Sigmoid colon (tissue), 7 donors: ENCODE measurements around the gene DIRAS1. TPM values are rescaled to one million over a fixed set of nuclear protein-coding genes. Genes with fewer than 3 reads are reported as not detected.

Experiments
- DNase-seq: peaks from one replicate; pipeline ENCODE4 v3.0.0-alpha.2; 2019
- H3K27ac ChIP-seq, 4 donors: fragments of 200-600 bp; sonication (generic); one replicate each; pipeline ENCODE4 v1.5.1; 2016 to 2019; ENCODE audit warnings: mild to moderate bottlenecking in 1 of 4
- H3K27me3 ChIP-seq, 3 donors: fragments of 200-600 bp; sonication (generic); one replicate each; pipeline ENCODE4 v1.5.1; 2019; ENCODE audit warnings: mild to moderate bottlenecking in 1 of 3
- H3K36me3 ChIP-seq, 4 donors: fragments of 200-600 bp; sonication (generic); one replicate each; pipeline ENCODE4 v1.5.1; 2016 to 2019
- H3K4me1 ChIP-seq, 4 donors: fragments of 200-600 bp; sonication (generic); one replicate each; pipeline ENCODE4 v1.5.1; 2017 to 2019
- H3K4me3 ChIP-seq, 4 donors: fragments of 200-600 bp; sonication (generic); one replicate each; pipeline ENCODE4 v1.5.1; 2017 to 2019; ENCODE audit warnings: mild to moderate bottlenecking in 2 of 4, moderate library complexity in 1 of 4
- H3K9me3 ChIP-seq, 4 donors: fragments of 200-600 bp in 3 of 4; sonication (generic) in 3 of 4; one replicate each; pipeline versions ENCODE4 v1.5.1 to v1.6.1; 2013 to 2019
- CTCF ChIP-seq, 4 experiments: fragments of 450-650 bp in 3 of 4; fragments of 200-600 bp in 1 of 4; IDR thresholded peaks; one replicate each; pipeline ENCODE4 v1.5.1; 2016 to 2019; ENCODE audit warnings: antibody characterized with exemption in 4 of 4, mild to moderate bottlenecking in 3 of 4, moderate library complexity in 2 of 4
- EP300 ChIP-seq, 4 donors: sonication (generic); formaldehyde crosslinking; IDR thresholded peaks; one replicate each; pipeline ENCODE4 v1.6.1; 2017; ENCODE audit warnings: antibody characterized with exemption in 4 of 4
- POLR2A ChIP-seq, 2 donors: fragments of 450-650 bp; IDR thresholded peaks; one replicate each; pipeline ENCODE4 v1.6.1; 2016; ENCODE audit warnings: antibody characterized with exemption in 2 of 2, mild to moderate bottlenecking in 2 of 2, moderate library complexity in 2 of 2
- POLR2AphosphoS5 ChIP-seq, 4 donors: sonication (generic); formaldehyde crosslinking; IDR thresholded peaks; one replicate each; pipeline ENCODE4 v1.6.1; 2017; ENCODE audit warnings: antibody characterized with exemption in 4 of 4
- WGBS, 2 donors: extraction: QIAGEN DNeasy Blood & Tissue Kit; methylation state at CpG; one replicate each; pipeline ENCODE4 v1.1.7; 2013; 5-methylcytosine and 5-hydroxymethylcytosine counted together
- intact Hi-C: fragments of 100-400 bp; cut with DNase I; formaldehyde crosslinking; loops from one replicate; pipeline ENCODE4 v1.15.1; 2023
- polyA plus RNA-seq, 3 donors: library from polyadenylated mRNA; stranded (reverse); fragments of 200-250 nt; gene quantifications; one replicate each; pipeline ENCODE4 v1.2.3, GENCODE V29; 2013
- total RNA-seq, 4 donors: library from RNA; depleted of rRNA; stranded (reverse); fragments of >200 nt; gene quantifications; one replicate each; pipeline ENCODE4 v1.1.0, GENCODE V29; 2016
- donor health status: healthy with polysubstance abuse.
- donor health status: Bipolar disorder and iron deficiency.
- donor health status: healthy.

The DIRAS1 gene
- total and polyA plus RNA-seq, 7 donors: 0.33 to 2.2 (median 1.4) TPM

GRCh38 chr19:2733930-2734588 lies 12.9 kb upstream of the DIRAS1 start:
- intact Hi-C loops: no loop called here
- H3K36me3 ChIP-seq: peaks cover 0 to 48% (median 17%) of the 10 kb centered on the region in 4 donors
- TF ChIP-seq EP300 (IDR thresholded peaks at IDR 0.05): no peak
- TF ChIP-seq CTCF (IDR thresholded peaks at IDR 0.05): no peak
- DNase-seq: no peak
- no peak overlapping the region for H3K4me3 ChIP-seq
- no peaks in the 10 kb centered on the region for H3K27me3 ChIP-seq
- peaks cover 0 to 10% (median 9%) of the 10 kb centered on the region in 4 donors for H3K4me1 ChIP-seq
- no peaks in the 10 kb centered on the region for H3K9me3 ChIP-seq
- H3K27ac ChIP-seq: no peak overlapping the region
- WGBS, 2 donors: 65 to 89% methylated on average over 35 of the region's 35 CpGs

GRCh38 chr19:2732883-2733282 lies 11.7 kb upstream of the DIRAS1 start:
- H3K9me3 ChIP-seq: no peaks in the 10 kb centered on the region

GRCh38 chr19:2732157-2732725 lies 11.1 kb upstream of the DIRAS1 start:
- Histone ChIP-seq H3K9me3 (no peaks in the 10 kb centered on the region), H3K27me3 (peaks cover 0 to 12% (median 6%) of the 10 kb centered on the region in 3 donors), H3K4me1 (no peaks in the 10 kb centered on the region), H3K27ac (no peak overlapping the region), H3K4me3 (no peak overlapping the region), H3K36me3 (peaks cover 0 to 48% (median 17%) of the 10 kb centered on the region in 4 donors)
- intact Hi-C loops: no loop called here
- TF ChIP-seq CTCF (IDR thresholded peaks at IDR 0.05): no peak
- TF ChIP-seq POLR2A (IDR thresholded peaks at IDR 0.05): no peak
- no peak for TF ChIP-seq EP300 (IDR thresholded peaks at IDR 0.05)
- DNase-seq: no peak
- 95% methylated on average over 33 of the region's 33 CpGs for WGBS, 2 donors

More at GRCh38 chr19:2732883-2733282, 11.7 kb upstream of the DIRAS1 start:
- no peak for TF ChIP-seq CTCF (IDR thresholded peaks at IDR 0.05)
- TF ChIP-seq EP300 (IDR thresholded peaks at IDR 0.05): no peak
- TF ChIP-seq POLR2A (IDR thresholded peaks at IDR 0.05): no peak
- Histone ChIP-seq H3K27ac (no peak overlapping the region), H3K27me3 (peaks cover 0 to 6% (median 0%) of the 10 kb centered on the region in 3 donors), H3K4me3 (no peak overlapping the region), H3K4me1 (no peaks in the 10 kb centered on the region), H3K36me3 (peaks cover 0 to 48% (median 17%) of the 10 kb centered on the region in 4 donors)
- intact Hi-C loops: no loop called here
- 96% methylated on average over 38 of the region's 38 CpGs for WGBS, 2 donors
- no peak for DNase-seq

GRCh38 chr19:2731181-2731995 lies 10.2 kb upstream of the DIRAS1 start:
- no peak for DNase-seq
- 89 to 92% methylated on average over 41 of the region's 41 CpGs for WGBS, 2 donors
- H3K4me1 ChIP-seq: no peaks in the 10 kb centered on the region
- H3K4me3 ChIP-seq: no peak overlapping the region
- intact Hi-C loops: no loop called here
- no peak overlapping the region for H3K27ac ChIP-seq
- H3K36me3 ChIP-seq: peaks cover 0 to 43% (median 12%) of the 10 kb centered on the region in 4 donors
- peaks cover 6 to 20% (median 15%) of the 10 kb centered on the region in 3 donors for H3K27me3 ChIP-seq
- TF ChIP-seq EP300 (IDR thresholded peaks at IDR 0.05) (no peak), CTCF (IDR thresholded peaks at IDR 0.05) (no peak), POLR2AphosphoS5 (IDR thresholded peaks at IDR 0.05) (no peak), POLR2A (IDR thresholded peaks at IDR 0.05) (no peak)
- no peaks in the 10 kb centered on the region for H3K9me3 ChIP-seq
